NCI-H446 (cell line): ENCODE results near the gene ABHD14A.
A peak's percentile ranks its signal among the peaks of the same experiment; 100 is the strongest.

ENCODE experiments used
- DNase-seq, 2 experiments: peaks; one replicate each; lab custom pipeline; 2025; lab: John Stamatoyannopoulos, UW

ABHD14A gene

DNA sequence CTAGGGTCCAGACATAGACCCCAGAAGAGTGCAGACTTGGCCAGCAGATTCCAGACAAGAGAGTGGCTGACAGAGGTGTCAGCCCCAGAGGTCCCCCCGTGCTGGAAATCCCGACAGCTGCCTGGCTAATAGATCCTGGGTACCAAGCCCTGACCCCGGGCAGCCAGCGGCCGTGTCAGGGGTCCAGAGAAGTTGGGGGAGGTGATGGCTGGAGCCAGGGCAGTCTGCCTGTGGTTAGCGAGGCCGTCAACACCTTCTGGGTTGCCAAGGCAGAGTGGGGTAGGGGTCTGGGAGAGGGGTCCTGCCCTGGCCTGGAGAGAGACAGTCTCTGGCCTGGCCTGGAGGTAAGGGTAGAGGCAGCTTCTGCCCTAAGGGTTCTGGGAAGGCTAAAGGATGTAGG lies 45.9 kb downstream of the ABHD14A start:
- no peak for DNase-seq

DNA sequence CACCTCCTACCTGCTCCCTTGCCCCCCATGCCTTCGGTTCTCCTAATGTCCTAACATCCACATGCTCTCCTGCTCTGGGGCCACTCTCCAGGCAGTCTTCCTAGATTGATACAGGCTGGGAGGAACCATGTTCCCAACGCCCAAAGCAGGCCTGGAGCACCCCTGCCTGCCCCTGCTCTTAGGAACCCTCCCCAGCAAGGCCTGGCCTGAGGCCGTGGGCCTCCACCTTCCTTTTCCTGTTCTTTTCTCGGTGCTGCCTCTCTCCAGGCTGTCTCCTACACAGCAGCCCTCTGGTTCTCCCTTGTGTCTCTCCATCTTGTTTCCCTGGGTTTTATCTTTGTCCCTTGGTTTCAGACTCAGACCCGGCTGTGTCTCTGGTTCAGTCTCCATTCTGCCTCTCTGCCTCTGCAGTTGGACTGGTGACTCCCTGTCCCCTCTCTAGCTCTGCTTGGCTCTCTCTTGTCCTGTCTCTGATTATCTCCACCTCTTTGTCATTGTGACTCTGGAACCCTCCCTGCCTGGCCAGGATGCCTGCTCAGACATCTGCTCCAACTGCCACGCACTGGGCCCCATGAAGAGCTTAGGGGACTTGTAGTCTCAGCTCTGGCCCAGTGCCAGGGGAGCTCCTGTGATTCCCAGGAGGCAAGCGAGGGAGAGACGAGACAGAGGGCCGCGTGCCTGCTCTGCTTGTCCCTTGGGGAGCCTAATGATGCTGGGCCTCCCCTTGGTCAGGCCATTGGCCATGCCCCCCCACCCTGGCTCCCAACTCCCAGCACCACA lies 46.8 kb downstream of the ABHD14A start:
- no peak for DNase-seq

DNA sequence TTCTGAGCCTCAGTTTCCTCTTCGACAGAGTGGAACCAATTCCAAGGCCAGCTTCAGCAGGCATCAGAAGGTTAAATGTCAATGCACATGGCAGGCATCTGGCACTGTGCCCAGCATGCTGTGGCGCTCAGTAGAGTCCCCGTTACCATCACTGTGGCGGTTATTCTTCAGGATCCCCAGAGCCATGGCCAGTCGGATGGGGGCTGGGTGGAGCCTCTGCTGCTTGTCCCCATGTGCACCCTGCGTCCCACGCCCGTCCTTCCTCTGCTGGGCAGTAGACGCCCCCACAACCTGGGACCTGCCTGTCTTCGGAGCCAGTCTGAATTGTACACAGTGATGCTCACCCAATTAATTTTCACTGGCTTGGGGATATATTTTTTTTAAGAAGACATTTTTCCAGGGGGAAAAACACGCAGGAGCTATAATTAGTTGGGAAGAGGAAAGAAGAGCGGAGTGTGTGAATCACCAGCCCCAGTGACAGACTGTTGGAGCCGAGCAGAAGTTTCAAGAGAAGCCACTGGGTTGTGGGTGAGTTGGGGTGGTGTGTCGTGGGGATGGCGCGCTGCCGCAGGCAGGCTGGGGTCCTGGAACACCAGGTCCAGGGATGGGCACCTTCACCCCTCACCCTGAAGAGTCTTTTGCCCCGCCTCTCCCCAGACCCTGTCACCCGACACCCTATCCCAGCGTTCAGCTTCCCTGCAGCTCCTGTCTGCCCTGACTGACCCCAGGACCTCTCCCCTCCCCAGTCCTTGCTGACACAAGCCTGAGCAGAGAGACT lies 47.6 kb downstream of the ABHD14A start:
- DNase-seq, result no peak

DNA sequence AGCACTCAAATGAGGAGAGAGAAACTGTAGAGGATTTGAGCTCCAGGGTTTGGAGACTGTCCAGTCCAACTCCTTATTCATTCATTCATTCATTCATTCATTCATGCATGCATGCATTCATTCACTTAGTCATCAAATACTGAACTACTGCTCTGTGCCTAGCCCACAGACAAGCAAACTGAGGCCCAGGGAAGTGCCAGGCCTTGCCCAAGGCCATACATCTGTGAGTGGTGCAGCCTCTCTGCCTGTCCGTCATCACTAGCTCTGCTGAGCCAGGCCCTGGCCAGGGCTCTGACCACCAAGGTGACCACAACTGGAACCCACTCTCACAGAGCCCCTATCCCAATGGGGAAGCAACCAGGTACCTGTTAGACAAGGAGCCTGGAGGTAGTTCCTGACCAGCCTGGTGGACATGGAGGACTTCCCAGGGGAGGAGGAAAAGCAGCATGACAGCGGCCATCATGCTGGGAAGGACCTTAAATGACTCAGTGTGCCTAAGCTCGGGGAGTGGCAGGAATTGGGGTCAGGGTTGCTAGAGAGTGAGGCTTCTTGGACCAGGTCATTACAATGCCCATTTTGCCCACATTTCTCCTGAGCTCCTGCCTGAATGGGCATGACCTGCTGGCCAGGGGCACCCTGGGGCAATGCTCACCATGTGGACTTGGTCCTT lies 48.4 kb downstream of the ABHD14A start:
- DNase-seq, result no peak

DNA sequence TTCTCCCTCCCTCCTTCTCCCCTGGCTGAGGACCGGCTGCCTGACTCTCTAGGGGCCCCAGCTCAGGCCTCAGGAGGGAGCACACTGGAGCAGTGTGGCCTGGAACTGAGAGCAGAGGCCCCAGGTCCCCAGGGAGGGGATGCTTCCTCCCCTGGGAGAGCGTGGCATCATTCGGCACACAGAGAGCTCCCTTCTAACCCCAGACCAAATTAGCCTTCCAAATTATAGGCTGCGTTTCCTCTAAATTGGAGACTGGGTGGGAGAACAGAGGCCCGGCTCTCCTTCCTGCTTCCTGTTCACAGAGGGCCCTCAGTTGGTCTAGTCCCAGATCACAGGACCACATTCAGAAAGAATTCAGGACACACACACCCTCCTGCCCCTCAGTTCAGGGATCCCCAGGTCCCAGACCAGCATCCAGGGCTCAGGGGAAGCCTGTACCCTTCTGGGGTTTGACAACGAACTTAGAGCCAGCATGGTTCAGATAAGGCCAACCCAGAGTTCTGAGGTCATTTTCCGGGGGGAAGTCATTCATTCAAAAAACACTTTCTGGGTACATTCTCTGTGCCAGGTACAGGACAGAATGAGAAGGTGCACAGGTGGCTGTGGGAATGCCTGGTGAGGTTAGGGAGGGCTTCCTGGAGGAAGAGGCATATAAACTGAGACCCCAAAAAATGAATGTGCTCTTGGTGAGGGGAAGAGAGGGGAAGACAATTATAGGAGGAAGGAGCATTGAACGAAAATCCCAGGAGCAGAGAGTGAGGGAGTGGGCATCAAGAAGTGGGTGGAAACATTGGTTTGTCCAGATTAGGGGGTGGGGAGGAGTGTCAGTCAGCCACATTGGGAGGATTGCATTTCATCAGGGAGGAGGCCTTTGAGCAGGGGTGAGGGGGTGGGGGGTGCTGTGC lies 49.2 kb downstream of the ABHD14A start:
- no peak for DNase-seq

DNA sequence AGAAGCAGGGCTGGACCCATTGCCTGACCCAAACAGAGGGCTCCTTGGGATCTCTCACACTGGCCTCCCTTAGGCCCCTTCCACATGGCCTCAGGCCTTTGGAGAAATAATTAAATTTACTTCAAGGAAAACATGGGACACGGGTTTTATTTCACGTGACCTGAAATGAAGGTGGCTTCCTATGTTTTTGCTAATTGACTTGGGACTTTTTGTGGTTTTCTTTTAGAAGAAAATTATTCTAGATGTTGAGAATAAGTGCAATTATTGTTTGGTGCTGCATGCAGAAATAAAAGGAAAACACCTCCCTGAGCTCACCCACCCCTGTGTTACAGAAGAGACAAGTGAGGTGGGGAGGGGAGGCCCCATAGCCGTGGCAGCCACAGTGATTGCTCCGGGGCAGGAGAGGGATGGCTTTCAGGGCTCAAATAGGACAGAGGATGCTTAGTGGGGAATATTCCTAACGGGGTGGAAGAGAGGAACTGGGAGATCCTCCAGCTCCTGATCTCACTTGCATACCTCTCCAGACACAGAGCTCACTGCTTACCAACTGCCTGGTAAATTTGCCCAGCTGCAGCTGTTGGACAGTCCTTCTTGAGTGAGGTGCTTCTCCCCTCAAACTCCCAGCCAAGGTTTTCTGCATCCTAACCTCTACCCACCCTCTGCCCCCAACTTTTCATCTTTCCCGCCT lies 50.0 kb downstream of the ABHD14A start:
- DNase-seq, result no peak

DNA sequence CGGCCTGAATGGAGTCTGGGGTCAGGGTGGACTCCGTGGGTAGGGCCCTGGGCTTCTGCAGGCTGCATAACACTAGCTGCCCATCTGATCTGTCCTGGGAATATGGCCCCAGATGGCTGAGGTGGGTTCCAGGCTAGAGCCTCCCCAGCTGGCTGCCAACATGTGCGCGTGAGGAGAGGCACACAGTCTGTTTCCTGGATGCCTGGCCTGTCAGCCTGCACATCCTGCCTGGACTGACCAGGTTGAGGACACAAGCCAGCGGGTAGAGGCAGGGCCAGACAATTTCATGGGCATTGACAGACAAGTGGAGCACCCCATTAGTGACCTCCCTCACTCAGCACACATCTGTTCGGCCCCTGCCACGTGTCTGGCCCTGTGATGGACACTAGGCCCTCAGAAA lies 50.6 kb downstream of the ABHD14A start:
- DNase-seq, result peak in 1 of 2 experiments; percentile 20

DNA sequence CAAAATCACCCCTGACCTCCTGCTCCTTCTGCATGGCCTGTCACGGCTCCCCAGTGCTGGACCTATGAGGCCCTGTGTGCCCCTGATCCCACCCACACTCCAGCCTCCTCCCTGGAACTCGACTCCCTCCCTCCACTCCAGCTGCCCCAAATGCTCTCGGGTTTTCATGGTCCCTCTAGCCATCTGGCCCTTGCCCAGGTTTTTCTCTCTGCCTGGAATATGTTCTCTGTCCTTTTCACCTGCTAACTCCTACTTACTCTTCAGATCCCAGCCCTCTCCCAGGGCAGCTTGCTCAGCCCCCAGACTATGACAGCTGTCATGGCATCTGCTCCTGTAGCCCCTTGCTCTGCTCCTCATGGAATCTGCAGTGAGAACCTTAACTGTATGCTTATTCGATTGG lies 51.2 kb downstream of the ABHD14A start:
- peak in 1 of 2 experiments; percentile 56 for DNase-seq

DNA sequence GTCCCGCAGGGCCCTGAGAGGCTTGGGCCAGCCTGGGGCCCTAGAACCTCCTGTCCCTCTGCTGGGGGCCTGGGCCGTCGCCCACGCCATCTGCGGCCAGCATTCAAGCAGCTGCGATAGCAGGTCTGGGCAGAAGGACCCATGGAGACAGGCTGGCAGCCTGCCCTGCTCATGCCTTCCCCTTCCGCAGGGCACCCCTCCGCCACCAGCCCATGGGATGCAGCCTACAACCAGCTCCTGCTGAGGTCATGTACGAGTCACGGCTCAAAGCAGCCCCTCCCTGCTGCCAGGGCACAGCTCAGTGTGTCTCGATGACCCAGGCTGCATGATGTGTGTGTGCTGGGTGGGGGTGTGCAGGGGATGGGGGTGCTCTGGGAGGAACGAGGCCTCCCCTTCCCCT lies 53.7 kb downstream of the ABHD14A start:
- DNase-seq, result peak in 1 of 2 experiments; percentile 76

DNA sequence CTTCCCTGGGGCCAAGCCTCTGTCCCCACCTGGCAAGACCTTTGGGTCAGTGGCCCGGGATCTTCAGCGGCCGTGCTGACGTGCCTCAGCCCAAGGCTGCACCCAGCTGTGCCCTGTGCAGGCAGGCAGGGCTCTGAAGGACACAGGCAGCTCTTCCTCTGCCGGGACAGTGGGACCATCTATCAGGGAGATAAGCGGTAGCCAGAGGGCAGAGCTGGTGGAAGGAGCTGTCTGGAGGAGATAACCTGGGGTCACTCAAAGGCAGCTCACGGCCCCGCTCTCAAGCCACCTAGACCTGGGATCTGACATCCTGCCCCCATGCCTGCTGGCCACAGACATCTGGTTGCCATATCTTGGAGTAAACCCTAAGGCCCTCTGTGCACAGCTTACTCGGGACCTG lies 54.2 kb downstream of the ABHD14A start:
- DNase-seq, result no peak

DNA sequence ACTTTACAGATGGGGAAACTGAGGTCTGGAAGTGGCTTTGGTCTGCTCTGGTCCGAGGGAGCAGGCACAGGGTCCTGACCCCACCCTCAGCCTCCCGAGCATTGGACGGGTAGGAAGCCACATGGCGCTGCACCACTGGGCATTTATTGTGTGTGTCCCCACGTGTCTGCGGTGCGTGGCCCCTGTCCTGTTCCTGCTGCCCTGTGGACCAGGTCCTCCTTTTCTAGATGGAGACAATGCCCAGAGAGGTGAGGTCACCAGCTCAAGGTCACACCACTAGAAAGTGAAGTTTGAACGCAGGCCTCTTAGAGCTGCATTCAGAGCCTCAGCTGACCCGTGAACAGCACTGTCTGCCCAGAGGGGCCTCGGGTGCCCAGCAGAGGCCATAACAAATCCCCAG lies 54.7 kb downstream of the ABHD14A start:
- DNase-seq, result no peak
